ENCODE measurements around the gene SEC63. TPM values are rescaled to one million over a fixed set of nuclear protein-coding genes. Genes with fewer than 3 reads are reported as not detected.

SEC63 gene
- total RNA-seq, 2 experiments from 2014 or later: 80.3 to 86.7 TPM

DNA sequence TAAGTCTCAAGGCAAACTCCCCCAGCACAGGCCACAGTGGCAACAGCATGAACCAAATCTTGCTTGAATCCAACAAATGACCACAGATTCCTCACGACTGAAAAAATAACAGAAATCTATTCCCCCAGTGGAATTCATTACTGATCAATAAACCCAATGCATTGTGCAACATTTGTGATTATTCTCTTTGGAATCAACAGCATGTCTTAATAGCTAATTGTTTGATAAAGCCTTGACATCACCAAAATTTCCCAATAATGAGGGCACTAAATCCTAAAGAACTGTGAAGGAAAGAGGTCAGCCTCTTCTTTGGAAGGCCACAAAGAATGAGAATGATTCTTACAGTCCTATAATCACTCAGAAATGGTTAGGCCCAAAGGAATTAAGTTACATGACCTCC lies 139.7 kb downstream of the SEC63 start:
- Mint-ChIP-seq H3K27ac (peak overlapping the region; percentile 96), H3K27me3 (no peaks in the 10 kb centered on the region), H3K4me3 (peak overlapping the region; percentile 96), H3K9me3 (no peaks in the 10 kb centered on the region), H3K4me1 (ENCODE audit: low read depth) (peaks cover 90% of the 10 kb centered on the region), H3K36me3 (ENCODE audit: low read depth) (peaks cover 78% of the 10 kb centered on the region)
- Histone ChIP-seq H3K27ac (ENCODE audit: low read depth in 1 of 2, low read length in 2 of 2) (peak overlapping the region in 1 of 2 donors; percentile 88), H3K27me3 (ENCODE audit: control insufficient read depth in 1 of 2, insufficient read depth in 2 of 2, low read length in 2 of 2) (no peaks in the 10 kb centered on the region), H3K36me3 (ENCODE audit: insufficient read depth, low read length) (peaks cover 31% of the 10 kb centered on the region), H3K9me3 (ENCODE audit: control insufficient read depth in 1 of 2, insufficient read depth in 1 of 2, low read length in 2 of 2) (no peaks in the 10 kb centered on the region), H3K4me3 (ENCODE audit: low read length) (no peak overlapping the region), H3K4me1 (ENCODE audit: insufficient read depth, low read length) (peaks cover 58% of the 10 kb centered on the region)
- intact Hi-C loops (cut with DNase I, micrococcal nuclease): no loop called here
- no peak for ATAC-seq (ENCODE audit: poor library complexity)
- POLR2A ChIA-PET: interaction anchor here (1.0 to 9.6 kb wide), 8 partner anchors 30 to 140 kb away, joined by 3 to 259 read pairs (median 43); partner anchors contain the start of gene SEC63
- CTCF ChIA-PET: interaction anchor here (0.8 to 7.3 kb wide), 4 partner anchors 12 to 88 kb away, joined by 4 to 47 read pairs (median 6); no protein-coding TSS in a partner anchor
- DNase-seq: no peak
- TF ChIP-seq, protein P1, sequence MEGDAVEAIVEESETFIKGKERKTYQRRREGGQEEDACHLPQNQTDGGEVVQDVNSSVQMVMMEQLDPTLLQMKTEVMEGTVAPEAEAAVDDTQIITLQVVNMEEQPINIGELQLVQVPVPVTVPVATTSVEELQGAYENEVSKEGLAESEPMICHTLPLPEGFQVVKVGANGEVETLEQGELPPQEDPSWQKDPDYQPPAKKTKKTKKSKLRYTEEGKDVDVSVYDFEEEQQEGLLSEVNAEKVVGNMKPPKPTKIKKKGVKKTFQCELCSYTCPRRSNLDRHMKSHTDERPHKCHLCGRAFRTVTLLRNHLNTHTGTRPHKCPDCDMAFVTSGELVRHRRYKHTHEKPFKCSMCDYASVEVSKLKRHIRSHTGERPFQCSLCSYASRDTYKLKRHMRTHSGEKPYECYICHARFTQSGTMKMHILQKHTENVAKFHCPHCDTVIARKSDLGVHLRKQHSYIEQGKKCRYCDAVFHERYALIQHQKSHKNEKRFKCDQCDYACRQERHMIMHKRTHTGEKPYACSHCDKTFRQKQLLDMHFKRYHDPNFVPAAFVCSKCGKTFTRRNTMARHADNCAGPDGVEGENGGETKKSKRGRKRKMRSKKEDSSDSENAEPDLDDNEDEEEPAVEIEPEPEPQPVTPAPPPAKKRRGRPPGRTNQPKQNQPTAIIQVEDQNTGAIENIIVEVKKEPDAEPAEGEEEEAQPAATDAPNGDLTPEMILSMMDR (IDR thresholded peaks at IDR 0.05): no peak

DNA sequence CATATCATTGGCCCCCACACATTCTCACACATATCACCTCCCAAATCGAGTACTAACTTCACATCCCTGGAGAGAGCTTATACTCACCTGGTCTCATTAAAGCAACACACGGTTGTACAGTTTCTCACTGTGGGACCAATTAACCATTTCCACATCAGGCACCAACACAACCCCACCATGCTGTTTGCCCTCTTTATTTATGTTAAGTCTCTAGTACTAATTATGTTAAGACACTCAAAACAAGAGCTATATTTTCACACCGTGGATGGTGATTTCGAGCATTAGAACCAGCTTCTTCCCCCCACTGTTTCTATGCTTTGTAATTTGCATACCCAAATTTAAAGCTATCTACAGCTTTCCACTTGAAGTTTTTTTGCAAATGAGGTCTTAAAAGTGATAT lies 140.2 kb downstream of the SEC63 start:
- H3K27ac ChIP-seq (ENCODE audit: low read depth in 1 of 2, low read length in 2 of 2): no peak overlapping the region
- DNase-seq: no peak
- H3K36me3 Mint-ChIP-seq (ENCODE audit: low read depth): peaks cover 78% of the 10 kb centered on the region
- H3K4me3 ChIP-seq (ENCODE audit: low read length): no peak overlapping the region
- peak overlapping the region; percentile 79 for H3K4me3 Mint-ChIP-seq
- intact Hi-C loops (cut with DNase I, micrococcal nuclease): no loop called here
- no peaks in the 10 kb centered on the region for H3K9me3 ChIP-seq (ENCODE audit: control insufficient read depth in 1 of 2, insufficient read depth in 1 of 2, low read length in 2 of 2)
- CTCF ChIA-PET: interaction anchor here (0.8 to 7.3 kb wide), 3 partner anchors 12 to 31 kb away, joined by 4 to 47 read pairs (median 7); no protein-coding TSS in a partner anchor
- H3K4me1 Mint-ChIP-seq (ENCODE audit: low read depth): peaks cover 87% of the 10 kb centered on the region
- TF ChIP-seq, protein P1 (IDR thresholded peaks at IDR 0.05): no peak
- peaks cover 55% of the 10 kb centered on the region for H3K4me1 ChIP-seq (ENCODE audit: insufficient read depth, low read length)
- H3K27ac Mint-ChIP-seq: peak overlapping the region; percentile 96
- no peaks in the 10 kb centered on the region for H3K27me3 Mint-ChIP-seq
- peaks cover 31% of the 10 kb centered on the region for H3K36me3 ChIP-seq (ENCODE audit: insufficient read depth, low read length)
- ATAC-seq (ENCODE audit: poor library complexity): no peak
- POLR2A ChIA-PET: interaction anchor here (1.0 to 9.6 kb wide), 9 partner anchors 25 to 140 kb away, joined by 3 to 259 read pairs (median 4); partner anchors contain the start of gene SEC63
- H3K27me3 ChIP-seq (ENCODE audit: control insufficient read depth in 1 of 2, insufficient read depth in 2 of 2, low read length in 2 of 2): no peaks in the 10 kb centered on the region
- no peaks in the 10 kb centered on the region for H3K9me3 Mint-ChIP-seq

Other genes starting within 250 kb of the SEC63 start
- gene SCML4, start 133.9 kb downstream of the SEC63 start, total RNA-seq: 10 to 100 TPM; 44.1 to 47.8 TPM
- 10 to 100 TPM; 16.3 to 20.9 TPM for gene OSTM1, start 116.5 kb upstream of the SEC63 start, total RNA-seq
- gene NR2E1, start 207.8 kb upstream of the SEC63 start, total RNA-seq: not detected

Data from CD4-positive, alpha-beta T cell (primary cell).